Sigmoid colon (tissue), 4 donors: ENCODE results near the gene RIC1.

Source experiments
- POLR2A ChIP-seq, 2 donors: fragments of 450-650 bp; IDR thresholded peaks; one replicate each; pipeline ENCODE4 v1.6.1; 2016; ENCODE audit warnings: antibody characterized with exemption in 2 of 2, mild to moderate bottlenecking in 2 of 2, moderate library complexity in 2 of 2
- POLR2AphosphoS5 ChIP-seq, 4 donors: sonication (generic); formaldehyde crosslinking; IDR thresholded peaks; one replicate each; pipeline ENCODE4 v1.6.1; 2017; ENCODE audit warnings: antibody characterized with exemption in 4 of 4
- TF ChIP-seq, protein P1 (sequence below), 4 experiments: fragments of 450-650 bp in 3 of 4; fragments of 200-600 bp in 1 of 4; IDR thresholded peaks; one replicate each; pipeline ENCODE4 v1.5.1; 2016 to 2019; ENCODE audit warnings: antibody characterized with exemption in 4 of 4, mild to moderate bottlenecking in 3 of 4, moderate library complexity in 2 of 4

DNA sequence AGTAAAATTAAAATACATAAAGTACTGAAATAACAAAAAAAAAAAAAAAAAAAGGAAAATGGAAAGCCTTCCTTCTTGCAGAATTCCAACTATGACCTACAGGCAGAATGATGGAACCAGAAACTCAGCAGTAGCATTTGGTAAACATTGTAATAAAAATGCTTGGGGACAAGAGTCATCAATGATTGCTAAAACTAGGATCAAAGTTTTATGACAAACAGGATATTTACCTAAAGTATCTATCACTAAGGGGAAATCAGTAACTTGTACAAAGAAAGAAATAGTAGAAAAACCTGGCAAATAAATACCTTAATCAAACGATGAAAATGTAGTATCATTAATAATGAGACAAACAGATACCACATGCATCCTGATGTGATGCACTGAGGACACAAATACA lies 186.6 kb downstream of the RIC1 start:
- TF ChIP-seq, protein P1, sequence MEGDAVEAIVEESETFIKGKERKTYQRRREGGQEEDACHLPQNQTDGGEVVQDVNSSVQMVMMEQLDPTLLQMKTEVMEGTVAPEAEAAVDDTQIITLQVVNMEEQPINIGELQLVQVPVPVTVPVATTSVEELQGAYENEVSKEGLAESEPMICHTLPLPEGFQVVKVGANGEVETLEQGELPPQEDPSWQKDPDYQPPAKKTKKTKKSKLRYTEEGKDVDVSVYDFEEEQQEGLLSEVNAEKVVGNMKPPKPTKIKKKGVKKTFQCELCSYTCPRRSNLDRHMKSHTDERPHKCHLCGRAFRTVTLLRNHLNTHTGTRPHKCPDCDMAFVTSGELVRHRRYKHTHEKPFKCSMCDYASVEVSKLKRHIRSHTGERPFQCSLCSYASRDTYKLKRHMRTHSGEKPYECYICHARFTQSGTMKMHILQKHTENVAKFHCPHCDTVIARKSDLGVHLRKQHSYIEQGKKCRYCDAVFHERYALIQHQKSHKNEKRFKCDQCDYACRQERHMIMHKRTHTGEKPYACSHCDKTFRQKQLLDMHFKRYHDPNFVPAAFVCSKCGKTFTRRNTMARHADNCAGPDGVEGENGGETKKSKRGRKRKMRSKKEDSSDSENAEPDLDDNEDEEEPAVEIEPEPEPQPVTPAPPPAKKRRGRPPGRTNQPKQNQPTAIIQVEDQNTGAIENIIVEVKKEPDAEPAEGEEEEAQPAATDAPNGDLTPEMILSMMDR (IDR thresholded peaks at IDR 0.05) = no peak
- TF ChIP-seq POLR2A (IDR thresholded peaks at IDR 0.05) (no peak), POLR2AphosphoS5 (IDR thresholded peaks at IDR 0.05) (no peak)
